GM12878 (cell line): Measurements from ENCODE around the gene RAB13. TPM values are rescaled to one million over a fixed set of nuclear protein-coding genes. Genes with fewer than 3 reads are reported as not detected.

Source experiments
- ATAC-seq: fragments of 200-7000 bp; cut with Tn5 transposase; 3 replicates; pipeline ENCODE4 v1.9.1; 2020; ENCODE audit warnings: mild to moderate bottlenecking, moderate library complexity
- BruUV-seq: library from RNA; stranded (reverse); fragments of 400-500 nt; replicated peaks from 2 replicates; lab custom pipeline; 2021; lab: Mats Ljungman, UMichigan
- CTCF ChIA-PET: fragments of 300-600 bp; sonication (Branson Sonifier 250); formaldehyde crosslinking; extraction: SDS; loops from one replicate; lab custom pipeline; 2021; ENCODE audit warnings: inconsistent platforms; lab: Yijun Ruan, JAX
- POLR2A ChIA-PET: fragments of 350-600 bp; formaldehyde crosslinking; extraction: SDS; loops from one replicate; lab custom pipeline; 2021; ENCODE audit warnings: inconsistent platforms; lab: Charles Lee
- RAD21 ChIA-PET: fragments of 300-600 bp; sonication (Branson Sonifier 250); formaldehyde crosslinking; loops from one replicate; lab custom pipeline; 2023; ENCODE audit warnings: antibody characterized with exemption; ENCODE audit not compliant: unreplicated experiment; lab: Charles Lee
- SMC1A ChIA-PET: fragments of 300-600 bp; sonication (Branson Sonifier 250); formaldehyde crosslinking; loops from one replicate; lab custom pipeline; 2023; ENCODE audit not compliant: unreplicated experiment, uncharacterized antibody; lab: Charles Lee
- DNase-seq: peaks from one replicate; pipeline ENCODE4 v3.0.0-alpha.2; 2011; ENCODE audit warnings: low read depth, low spot score
- FAIRE-seq: peaks from 3 replicates; lab custom pipeline; 2011; peaks lifted over from hg19 to GRCh38; lab: Jason Lieb, UNC
- H2AFZ ChIP-seq: 2 replicates; pipeline ENCODE4 v1.6.0; 2011; ENCODE audit warnings: low read depth, low read length, control low read depth; ENCODE audit not compliant: control insufficient read depth
- H3K27ac ChIP-seq: 2 replicates; pipeline ENCODE4 v1.5.1; 2011; ENCODE audit warnings: control low read depth; ENCODE audit not compliant: control insufficient read depth, insufficient read depth
- H3K27me3 ChIP-seq, 2 experiments: replicated peaks in 1 of 2; 2 replicates each; pipeline versions ENCODE4 v1.6.0 to v1.6.1; 2011; ENCODE audit warnings: low read length in 1 of 2; ENCODE audit not compliant: control insufficient read depth in 2 of 2, insufficient read depth in 2 of 2
- H3K36me3 ChIP-seq, 2 experiments: 2 replicates each; pipeline ENCODE4 v1.5.1; 2011; ENCODE audit warnings: low read length in 1 of 2; ENCODE audit not compliant: control insufficient read depth in 2 of 2, insufficient read depth in 2 of 2
- H3K4me1 ChIP-seq: 2 replicates; pipeline ENCODE4 v1.6.1; 2011; ENCODE audit warnings: mild to moderate bottlenecking, low read length, moderate library complexity, mixed read lengths; ENCODE audit not compliant: control insufficient read depth, insufficient read depth
- H3K4me2 ChIP-seq: 2 replicates; pipeline ENCODE4 v1.6.0; 2011; ENCODE audit warnings: control low read depth; ENCODE audit not compliant: control insufficient read depth, insufficient read depth
- H3K4me3 ChIP-seq: fragments of 200-600 bp; sonication (generic); 2 replicates; pipeline ENCODE4 v1.5.1; 2016
- H3K79me2 ChIP-seq: 2 replicates; pipeline ENCODE4 v1.6.0; 2011; ENCODE audit warnings: low read length; ENCODE audit not compliant: control insufficient read depth, insufficient read depth
- H3K9ac ChIP-seq: 2 replicates; pipeline ENCODE4 v1.8.0; 2011; ENCODE audit warnings: low read length, control low read depth, mixed read lengths; ENCODE audit not compliant: control insufficient read depth, insufficient read depth
- H3K9me3 ChIP-seq: replicated peaks from 3 replicates; pipeline ENCODE4 v1.5.1; 2011; ENCODE audit warnings: mild to moderate bottlenecking, low read length; ENCODE audit not compliant: control insufficient read depth, insufficient read depth
- H4K20me1 ChIP-seq: 2 replicates; pipeline ENCODE4 v1.6.0; 2011; ENCODE audit not compliant: control insufficient read depth, insufficient read depth
- ASH2L ChIP-seq: fragments of 300-600, 200-600 bp; sonication (generic); IDR thresholded peaks from 2 replicates; pipeline ENCODE4 v1.6.1; 2017; ENCODE audit warnings: low read depth, mild to moderate bottlenecking, borderline replicate concordance
- CBFB ChIP-seq: IDR thresholded peaks from 2 replicates; pipeline ENCODE4 v1.6.1; 2016; ENCODE audit warnings: antibody characterized with exemption, low read depth
- CEBPZ ChIP-seq: fragments of 150-350 bp; IDR thresholded peaks from 2 replicates; pipeline ENCODE4 v1.6.1; 2016; ENCODE audit warnings: low read depth, low read length
- CHD4 ChIP-seq: fragments of 200-600 bp; sonication (generic); IDR thresholded peaks from 2 replicates; pipeline ENCODE4 v1.6.1; 2016; ENCODE audit warnings: mild to moderate bottlenecking
- FOS ChIP-seq: IDR thresholded peaks from 3 replicates; pipeline ENCODE4 v1.6.1; 2011; ENCODE audit warnings: borderline replicate concordance; ENCODE audit not compliant: insufficient read length; ENCODE audit errors: extremely low read depth
- GABPA ChIP-seq: IDR thresholded peaks from 2 replicates; pipeline ENCODE4 v1.6.1; 2014; ENCODE audit warnings: antibody characterized with exemption, low read depth, mild to moderate bottlenecking, inconsistent platforms
- IRF3 ChIP-seq: fragments of 450-650 bp; IDR thresholded peaks from 2 replicates; pipeline ENCODE4 v1.6.1; 2014; ENCODE audit warnings: mild to moderate bottlenecking
- MEF2B ChIP-seq: fragments of 450-650 bp; IDR thresholded peaks from 2 replicates; pipeline ENCODE4 v1.6.1; 2018; ENCODE audit warnings: mild to moderate bottlenecking, moderate library complexity; ENCODE audit not compliant: partially characterized antibody, poor library complexity, severe bottlenecking
- MXI1 ChIP-seq: fragments of 150-350 bp; IDR thresholded peaks from 2 replicates; pipeline ENCODE4 v1.6.1; 2011; ENCODE audit warnings: low read depth, mild to moderate bottlenecking, inconsistent platforms, low read length, improper control_type of control experiment
- POLR2AphosphoS2 ChIP-seq: IDR thresholded peaks from 2 replicates; pipeline ENCODE4 v1.6.1; 2011; ENCODE audit warnings: low read depth, mild to moderate bottlenecking, low read length, improper control_type of control experiment, moderate library complexity
- RELA ChIP-seq: fragments of 450-650 bp; IDR thresholded peaks from 2 replicates; pipeline ENCODE4 v1.8.0; 2014; ENCODE audit warnings: borderline replicate concordance; ENCODE audit not compliant: partially characterized antibody
- RFX5 ChIP-seq: IDR thresholded peaks from 2 replicates; pipeline ENCODE4 v1.6.1; 2011; ENCODE audit warnings: low read depth, low read length, improper control_type of control experiment
- SREBF1 ChIP-seq: IDR thresholded peaks from 2 replicates; pipeline ENCODE4 v1.6.1; 2012; ENCODE audit warnings: mild to moderate bottlenecking, low read length
- TAF1 ChIP-seq: IDR thresholded peaks from 2 replicates; pipeline ENCODE4 v1.6.1; 2011; ENCODE audit warnings: mild to moderate bottlenecking, low read depth, low read length, borderline replicate concordance
- TCF12 ChIP-seq: IDR thresholded peaks from 2 replicates; pipeline ENCODE4 v1.6.1; 2011; ENCODE audit warnings: low read depth, mild to moderate bottlenecking, low read length
- TCF3 ChIP-seq: IDR thresholded peaks from 2 replicates; pipeline ENCODE4 v1.6.1; 2012; ENCODE audit warnings: low read depth, mild to moderate bottlenecking, low read length, borderline replicate concordance; ENCODE audit not compliant: insufficient read depth
- USF2 ChIP-seq: IDR thresholded peaks from 2 replicates; pipeline ENCODE4 v1.6.1; 2011; ENCODE audit warnings: low read depth, low read length, improper control_type of control experiment, borderline replicate concordance
- ZNF274 ChIP-seq: IDR thresholded peaks from one replicate; pipeline ENCODE4 v1.8.0; 2011; ENCODE audit not compliant: insufficient read length, insufficient read depth
- WGBS: methylation state at CpG from one replicate; pipeline ENCODE4 v1.1.6; 2016; ENCODE audit warnings: low lambda C conversion rate; ENCODE audit not compliant: insufficient replicate concordance, insufficient coverage; ENCODE audit errors: missing lambda C conversion rate; 5-methylcytosine and 5-hydroxymethylcytosine counted together
- in situ Hi-C: fragments of 300-500 bp; cut with MboI; formaldehyde crosslinking; loops from 9 replicates; pipeline ENCODE4 v1.14.3; 2018; ENCODE audit warnings: mixed read lengths
- intact Hi-C: fragments of 100-400 bp; cut with micrococcal nuclease; formaldehyde crosslinking; loops from one replicate; pipeline ENCODE4 v1.14.2; 2022; ENCODE audit not compliant: unreplicated experiment
- polyA plus RNA-seq, 11 experiments: library from polyadenylated mRNA; depleted of rRNA in 4 of 11; unstranded in 6 of 11; stranded (reverse) in 5 of 11; fragments of >200 nt; fragmentation: Nextera tagmentation in 4 of 11; fragmentation: Illumina TruSeq in 1 of 11; extraction: Ambion mirVana in 4 of 11; extraction: Trizol in 1 of 11; gene quantifications; 1 replicate in 1 of 11; 2 replicates in 10 of 11; pipeline versions ENCODE4 v1.2.1 to v1.2.3, GENCODE V29; 2011 to 2016; ENCODE audit warnings: inconsistent platforms in 2 of 11, missing spikeins in 2 of 11, low read depth in 1 of 11
- total RNA-seq, 4 experiments: library from RNA; depleted of rRNA in 3 of 4; stranded (reverse); fragments of >200 nt in 3 of 4; fragmentation: Illumina TruSeq in 1 of 4; extraction: Trizol in 1 of 4; gene quantifications; 2 replicates each; pipeline versions ENCODE4 v1.2.1 to v1.2.3, GENCODE V29; 2013 to 2021

RAB13 gene
- total and polyA plus RNA-seq, 10 of the 15 experiments (the other 5 are each of a cell fraction or from before 2014, with no cell fraction given): 0.75 to 30.7 (median 15.9) TPM

GRCh38 chr1:153933955-153934354, 52.2 kb downstream of the RAB13 start (continued):
- TF ChIP-seq CEBPZ (no peak), TCF3 (no peak), RFX5 (no peak), USF2 (no peak), TAF1 (no peak), FOS (no peak), GABPA (no peak), ASH2L (no peak), ZNF274 (no peak)

GRCh38 chr1:153933430-153933829, 52.7 kb downstream of the RAB13 start:
- FAIRE-seq: no peak
- no TSS peak for BruUV-seq
- Histone ChIP-seq H3K79me2 (no peaks in the 10 kb centered on the region), H3K27ac (no peak overlapping the region), H2AFZ (no peak overlapping the region), H3K9ac (no peak overlapping the region), H3K9me3 (no peaks in the 10 kb centered on the region), H4K20me1 (no peaks in the 10 kb centered on the region), H3K4me2 (no peak overlapping the region), H3K4me1 (peaks cover 8% of the 10 kb centered on the region), H3K27me3 (no peaks in the 10 kb centered on the region), H3K36me3 (peaks cover 19 to 26% of the 10 kb centered on the region in 2 experiments; a peak in 3 of 4 replicates), H3K4me3 (no peak overlapping the region)
- no peak for DNase-seq
- 93% methylated on average over 11 of the region's 14 CpGs for WGBS
- ChIA-PET CTCF (no interaction called here), SMC1A (no interaction called here), RAD21 (no interaction called here), POLR2A (no interaction called here)
- intact Hi-C loops: no loop called here
- in situ Hi-C loops: no loop called here
- no peak for ATAC-seq
- no peak for TF ChIP-seq MEF2B
- TF ChIP-seq SREBF1: no peak
- TF ChIP-seq POLR2AphosphoS2: no peak
- TF ChIP-seq MXI1: no peak
- TF ChIP-seq RELA: no peak
- no peak for TF ChIP-seq TCF12
- no peak for TF ChIP-seq IRF3
- no peak for TF ChIP-seq CBFB
- no peak for TF ChIP-seq CHD4
